ENCODE data around the gene SNU13.

DNA sequence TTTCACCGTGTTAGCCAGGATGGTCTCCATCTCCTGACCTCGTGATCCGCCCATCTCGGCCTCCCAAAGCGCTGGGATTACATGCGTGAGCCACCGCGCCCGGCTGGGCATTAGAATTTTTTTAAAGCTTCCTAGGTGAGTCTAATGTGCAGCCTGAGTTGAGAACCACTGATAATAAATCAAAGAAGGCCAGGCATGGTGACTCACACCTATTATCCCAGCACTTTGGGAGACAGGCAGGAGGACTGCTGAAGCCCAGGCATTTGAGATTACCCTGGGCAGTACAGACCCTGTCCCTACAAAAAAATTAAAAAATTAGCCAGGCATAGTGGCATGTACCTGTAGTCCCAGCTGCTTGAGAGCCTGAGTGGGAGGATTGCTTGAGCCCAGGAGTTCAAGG, 24.3 kb upstream of the SNU13 start:
- TF ChIP-seq POLR2A (IDR thresholded peaks at IDR 0.05; ENCODE audit: low read depth, low read length) (no peak), RFX5 (IDR thresholded peaks at IDR 0.05; ENCODE audit: low read depth, low read length) (no peak), MXI1 (IDR thresholded peaks at IDR 0.05; ENCODE audit: borderline replicate concordance, low read depth, low read length) (no peak), BHLHE40 (IDR thresholded peaks at IDR 0.05; ENCODE audit: low read depth, low read length) (no peak), MAZ (IDR thresholded peaks at IDR 0.05; ENCODE audit: borderline replicate concordance, low read depth, low read length) (no peak), SMC3 (IDR thresholded peaks at IDR 0.05; ENCODE audit: low read depth, low read length) (no peak), RAD21 (IDR thresholded peaks at IDR 0.05; ENCODE audit: low read length) (no peak)
- TF ChIP-seq, protein P1, sequence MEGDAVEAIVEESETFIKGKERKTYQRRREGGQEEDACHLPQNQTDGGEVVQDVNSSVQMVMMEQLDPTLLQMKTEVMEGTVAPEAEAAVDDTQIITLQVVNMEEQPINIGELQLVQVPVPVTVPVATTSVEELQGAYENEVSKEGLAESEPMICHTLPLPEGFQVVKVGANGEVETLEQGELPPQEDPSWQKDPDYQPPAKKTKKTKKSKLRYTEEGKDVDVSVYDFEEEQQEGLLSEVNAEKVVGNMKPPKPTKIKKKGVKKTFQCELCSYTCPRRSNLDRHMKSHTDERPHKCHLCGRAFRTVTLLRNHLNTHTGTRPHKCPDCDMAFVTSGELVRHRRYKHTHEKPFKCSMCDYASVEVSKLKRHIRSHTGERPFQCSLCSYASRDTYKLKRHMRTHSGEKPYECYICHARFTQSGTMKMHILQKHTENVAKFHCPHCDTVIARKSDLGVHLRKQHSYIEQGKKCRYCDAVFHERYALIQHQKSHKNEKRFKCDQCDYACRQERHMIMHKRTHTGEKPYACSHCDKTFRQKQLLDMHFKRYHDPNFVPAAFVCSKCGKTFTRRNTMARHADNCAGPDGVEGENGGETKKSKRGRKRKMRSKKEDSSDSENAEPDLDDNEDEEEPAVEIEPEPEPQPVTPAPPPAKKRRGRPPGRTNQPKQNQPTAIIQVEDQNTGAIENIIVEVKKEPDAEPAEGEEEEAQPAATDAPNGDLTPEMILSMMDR (conservative IDR thresholded peaks at IDR 0.05; ENCODE audit: low read depth, low read length): no peak
- TF ChIP-seq, protein P2, sequence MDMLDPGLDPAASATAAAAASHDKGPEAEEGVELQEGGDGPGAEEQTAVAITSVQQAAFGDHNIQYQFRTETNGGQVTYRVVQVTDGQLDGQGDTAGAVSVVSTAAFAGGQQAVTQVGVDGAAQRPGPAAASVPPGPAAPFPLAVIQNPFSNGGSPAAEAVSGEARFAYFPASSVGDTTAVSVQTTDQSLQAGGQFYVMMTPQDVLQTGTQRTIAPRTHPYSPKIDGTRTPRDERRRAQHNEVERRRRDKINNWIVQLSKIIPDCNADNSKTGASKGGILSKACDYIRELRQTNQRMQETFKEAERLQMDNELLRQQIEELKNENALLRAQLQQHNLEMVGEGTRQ (IDR thresholded peaks at IDR 0.05; ENCODE audit: low read depth, low read length): no peak

All from IMR-90 (cell line).